IPS-18c (cell line): ENCODE measurements around the gene OR10H2.
"Not testable (repeated sequence)": the region's sequence is repeated elsewhere in the genome, so short reads cannot be mapped to it uniquely, and the experiment has no call there.

ENCODE experiments used
- H3K4me3 ChIP-seq: 2 replicates; pipeline ENCODE4 v1.7.0; 2013; ENCODE audit warnings: low read depth, mild to moderate bottlenecking, low read length, moderate library complexity; ENCODE audit not compliant: insufficient read depth
- H3K9me3 ChIP-seq: one replicate; pipeline ENCODE4 v1.6.1; 2013; ENCODE audit warnings: mild to moderate bottlenecking, low read length, moderate library complexity; ENCODE audit not compliant: control insufficient read depth, insufficient read depth

The OR10H2 gene

GRCh38 chr19:15737722-15738121 is 9.9 kb downstream of the OR10H2 start, which contains the start of gene OR10H3:
TSS of gene OR10H3 (plus strand) at chr19:15737985. CDS start at chr19:15741393, 3,408 bp downstream.
- peaks cover 16% of the 10 kb centered on the region for H3K9me3 ChIP-seq

DNA sequence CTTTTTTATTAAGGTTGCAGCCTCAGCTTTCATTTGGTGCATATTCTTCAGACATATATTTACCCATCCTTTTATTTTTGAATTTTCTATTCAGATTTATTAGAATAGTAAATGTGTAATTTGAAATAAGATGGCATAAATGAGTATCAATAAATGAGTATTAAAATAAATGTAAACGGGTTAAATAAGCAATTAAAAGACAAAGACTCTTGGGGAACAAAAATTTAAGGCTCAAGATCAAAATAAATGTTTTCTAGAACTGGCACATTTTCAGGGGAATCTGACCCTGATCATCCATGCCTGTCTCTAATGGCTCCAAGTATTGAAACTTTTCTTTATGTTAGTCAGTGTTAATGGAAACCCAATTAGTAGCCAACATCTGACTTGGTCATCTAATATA is 13.0 kb downstream of the OR10H2 start:
- H3K4me3 ChIP-seq: no peak overlapping the region
- peaks cover 11% of the 10 kb centered on the region for H3K9me3 ChIP-seq

More at GRCh38 chr19:15737722-15738121, 9.9 kb downstream of the OR10H2 start, which contains the start of gene OR10H3:
- H3K4me3 ChIP-seq: no peak within 1 kb of the TSS

DNA sequence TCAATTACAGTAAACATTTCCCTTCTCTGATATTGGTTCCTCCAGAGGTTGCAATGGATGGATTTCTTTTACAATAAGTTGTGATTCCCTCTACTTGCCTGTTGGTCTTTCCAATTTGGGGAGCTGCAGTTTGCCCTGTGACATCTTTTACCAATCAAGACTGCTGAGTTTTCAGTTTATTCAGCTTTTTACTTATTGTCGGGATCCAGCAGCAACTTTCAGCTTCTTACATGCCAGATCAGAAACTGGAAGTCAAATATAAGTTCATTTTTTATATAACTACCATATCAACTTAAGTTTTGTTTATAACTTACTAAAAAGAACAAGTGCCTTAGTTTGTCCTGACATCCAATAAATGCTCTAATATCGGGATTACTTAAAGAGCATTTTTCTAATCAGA is 20.4 kb downstream of the OR10H2 start:
- no peak overlapping the region for H3K4me3 ChIP-seq
- H3K9me3 ChIP-seq: no peaks in the 10 kb centered on the region

DNA sequence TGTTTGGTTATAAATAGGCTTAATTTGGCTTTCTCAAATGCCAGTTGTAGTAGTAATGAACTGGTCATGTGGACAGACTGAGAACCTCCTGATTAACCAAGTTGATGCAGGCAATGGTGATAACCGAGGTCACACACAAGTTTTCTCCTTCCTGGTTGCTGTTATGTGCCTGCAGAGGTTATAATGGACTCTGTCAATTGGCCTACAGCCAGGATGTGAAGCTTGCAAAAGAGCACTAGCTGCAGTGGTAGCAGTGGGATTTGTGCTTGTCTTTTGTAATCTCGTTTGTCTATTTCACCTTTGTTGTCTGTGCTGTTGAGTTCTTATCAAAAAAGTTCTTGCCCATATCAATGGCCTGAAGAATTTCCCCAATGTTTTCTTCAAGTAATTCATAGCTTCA is 30.6 kb downstream of the OR10H2 start:
- peaks cover 7% of the 10 kb centered on the region for H3K9me3 ChIP-seq
- no peak overlapping the region for H3K4me3 ChIP-seq

- Histone ChIP-seq H3K4me3 (no peak overlapping the region), H3K9me3 (peaks cover 7% of the 10 kb centered on the region)
These were observed 32.2 kb downstream of the OR10H2 start for GRCh38 chr19:15759962-15760565.

- peaks cover 9% of the 10 kb centered on the region for H3K9me3 ChIP-seq
- H3K4me3 ChIP-seq: no peak overlapping the region; the same call in 1 of the 2 replicates
These were observed 41.8 kb downstream of the OR10H2 start for GRCh38 chr19:15769586-15769985.

GRCh38 chr19:15774159-15774558 is 46.3 kb downstream of the OR10H2 start:
- not testable (repeated sequence) for H3K4me3 ChIP-seq
- H3K9me3 ChIP-seq: peaks cover 19% of the 10 kb centered on the region

DNA sequence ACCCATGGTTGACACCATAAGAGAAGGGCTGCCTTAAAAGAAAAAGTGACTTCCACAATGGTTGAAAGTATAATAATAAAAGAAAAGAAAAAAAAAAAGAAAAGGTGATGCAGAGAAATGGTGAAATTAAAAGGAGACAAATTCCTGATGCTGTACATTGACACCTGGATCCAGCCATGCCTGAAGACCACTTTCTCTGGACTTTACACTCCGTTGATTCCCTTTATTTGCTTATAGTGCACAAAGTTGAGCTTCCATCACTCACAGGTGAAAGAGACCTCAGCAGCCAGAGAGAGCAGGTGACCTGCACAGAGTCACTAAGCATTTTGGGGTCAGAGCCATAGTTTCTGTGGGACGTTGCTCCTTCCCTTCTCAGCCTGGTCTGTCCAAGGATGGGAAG is 47.4 kb downstream of the OR10H2 start:
- Histone ChIP-seq H3K9me3 (peaks cover 20% of the 10 kb centered on the region), H3K4me3 (no peak overlapping the region)

- H3K4me3 ChIP-seq: no peak overlapping the region
These were observed 48.4 kb downstream of the OR10H2 start for GRCh38 chr19:15776264-15776663.

DNA sequence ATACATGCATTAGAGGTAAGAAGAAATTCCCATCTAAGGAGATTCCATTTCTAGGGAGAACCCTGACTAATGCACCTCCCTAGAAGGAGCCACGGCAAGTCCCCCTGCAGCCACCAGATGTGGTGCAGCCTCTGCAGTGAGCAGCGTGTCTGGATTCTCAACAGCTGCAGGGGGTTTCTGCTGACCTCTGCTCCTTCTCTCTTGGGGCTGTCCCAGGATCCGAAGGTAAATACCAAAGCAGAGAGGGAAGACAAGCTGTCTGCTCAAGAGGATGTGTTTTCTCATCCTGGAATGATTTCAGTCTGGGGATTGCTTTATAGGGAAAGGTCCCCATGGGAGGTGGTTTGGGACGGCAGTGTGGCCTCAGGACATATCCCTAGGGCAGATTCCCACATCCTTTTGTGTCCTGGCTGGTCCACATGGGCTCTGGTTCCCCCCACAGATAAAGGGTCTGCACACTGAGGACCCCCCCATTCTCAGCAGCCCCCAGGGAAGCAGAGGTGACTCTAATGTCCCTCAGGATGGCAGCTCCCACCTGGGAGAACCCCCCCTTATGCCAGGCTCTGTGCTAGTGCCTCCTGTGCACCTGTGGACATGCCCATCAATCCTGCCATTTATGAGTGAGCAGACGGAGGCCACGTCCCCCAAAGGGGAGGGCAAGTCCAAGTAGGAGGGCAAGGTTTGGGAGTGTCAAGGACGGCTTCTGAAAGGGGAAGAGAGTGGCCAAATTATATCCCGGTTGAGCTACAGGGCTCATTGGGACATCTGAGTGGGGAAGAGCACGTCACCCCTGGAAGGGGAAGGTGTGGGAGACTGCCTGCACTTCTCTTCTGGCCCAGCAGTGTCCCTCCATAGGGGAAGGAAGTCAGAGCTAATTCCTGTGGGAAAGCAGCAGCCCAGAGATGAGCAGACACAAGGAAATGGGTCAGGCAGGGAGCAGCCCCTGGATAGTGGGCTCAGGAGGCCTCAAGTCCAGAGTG is 49.5 kb downstream of the OR10H2 start:
- peaks cover 22% of the 10 kb centered on the region for H3K9me3 ChIP-seq
- no peak overlapping the region for H3K4me3 ChIP-seq

More at GRCh38 chr19:15776264-15776663, 48.4 kb downstream of the OR10H2 start:
- peaks cover 21% of the 10 kb centered on the region for H3K9me3 ChIP-seq
